CMK (cell line): ENCODE results near the gene FBXW7.

Source experiments
- DNase-seq: peaks from one replicate; pipeline ENCODE4 v3.0.0-alpha.2; 2010; ENCODE audit warnings: low read depth

Gene FBXW7

GRCh38 chr4:152510349-152511147 lies 25.3 kb downstream of the FBXW7 start:
- DNase-seq: no peak

GRCh38 chr4:152509595-152510225 lies 26.2 kb downstream of the FBXW7 start:
- DNase-seq: no peak

GRCh38 chr4:152508818-152509217 lies 27.1 kb downstream of the FBXW7 start:
- DNase-seq: no peak

- no peak for DNase-seq
Measured at GRCh38 chr4:152508386-152508785, 27.5 kb downstream of the FBXW7 start.

- DNase-seq: no peak
Measured at GRCh38 chr4:152503653-152504290, 32.1 kb downstream of the FBXW7 start.

- no peak for DNase-seq
Measured at GRCh38 chr4:152501846-152502536, 33.9 kb downstream of the FBXW7 start.

- DNase-seq: peak; percentile 88
Measured at GRCh38 chr4:152500800-152501434, 35.0 kb downstream of the FBXW7 start.

- no peak for DNase-seq
Measured at GRCh38 chr4:152500275-152500674, 35.6 kb downstream of the FBXW7 start.

GRCh38 chr4:152499344-152499743 lies 36.5 kb downstream of the FBXW7 start:
- no peak for DNase-seq

GRCh38 chr4:152494020-152494419 lies 41.9 kb downstream of the FBXW7 start:
- no peak for DNase-seq

- no peak for DNase-seq
Measured at GRCh38 chr4:152488246-152488645, 47.6 kb downstream of the FBXW7 start.

- DNase-seq: no peak
Measured at GRCh38 chr4:152486429-152487389, 49.2 kb downstream of the FBXW7 start.

GRCh38 chr4:152485726-152486276 lies 50.1 kb downstream of the FBXW7 start:
- DNase-seq: no peak

GRCh38 chr4:152482211-152482610 lies 53.7 kb downstream of the FBXW7 start:
- DNase-seq: no peak

- no peak for DNase-seq
Measured at GRCh38 chr4:152480901-152481300, 55.0 kb downstream of the FBXW7 start.

GRCh38 chr4:152480326-152480725 lies 55.6 kb downstream of the FBXW7 start:
- no peak for DNase-seq

GRCh38 chr4:152479428-152480026 lies 56.4 kb downstream of the FBXW7 start:
- DNase-seq: no peak

- DNase-seq: no peak
Measured at GRCh38 chr4:152478461-152479237, 57.2 kb downstream of the FBXW7 start.

GRCh38 chr4:152476796-152477195 lies 59.1 kb downstream of the FBXW7 start:
- DNase-seq: no peak
